ENCODE measurements around the gene CT45A6.
"Not testable (repeated sequence)": the region's sequence is repeated elsewhere in the genome, so short reads cannot be mapped to it uniquely, and the experiment has no call there.

CT45A6 gene, protein sequence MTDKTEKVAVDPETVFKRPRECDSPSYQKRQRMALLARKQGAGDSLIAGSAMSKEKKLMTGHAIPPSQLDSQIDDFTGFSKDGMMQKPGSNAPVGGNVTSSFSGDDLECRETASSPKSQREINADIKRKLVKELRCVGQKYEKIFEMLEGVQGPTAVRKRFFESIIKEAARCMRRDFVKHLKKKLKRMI

DNA sequence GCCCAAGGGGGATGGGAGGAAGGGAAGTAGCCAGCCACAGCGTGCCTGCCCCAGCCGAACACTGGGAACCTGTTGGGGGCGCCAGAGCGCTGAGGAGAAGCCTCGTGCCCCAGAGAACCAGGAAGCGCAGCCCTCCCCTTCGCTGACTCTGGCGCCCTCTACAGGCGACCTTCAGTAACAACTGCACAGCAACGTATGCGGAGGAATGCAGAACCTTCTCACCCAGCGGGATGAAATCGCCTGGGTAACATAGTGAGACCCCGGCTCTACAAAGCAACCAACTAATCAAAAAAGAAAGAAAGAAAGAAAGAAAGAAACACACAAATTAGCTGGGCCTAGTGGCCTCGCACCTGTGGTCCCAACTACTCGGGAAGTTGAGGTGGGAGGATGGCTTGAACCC, at the start of gene CT45A6:
TSS of gene CT45A6 (minus strand) at position 101 of the 400 bp plus-strand sequence. CDS start 3,794 bp downstream, outside the sequence.
- DNase-seq (ENCODE audit: low spot score): not testable (repeated sequence)

DNA sequence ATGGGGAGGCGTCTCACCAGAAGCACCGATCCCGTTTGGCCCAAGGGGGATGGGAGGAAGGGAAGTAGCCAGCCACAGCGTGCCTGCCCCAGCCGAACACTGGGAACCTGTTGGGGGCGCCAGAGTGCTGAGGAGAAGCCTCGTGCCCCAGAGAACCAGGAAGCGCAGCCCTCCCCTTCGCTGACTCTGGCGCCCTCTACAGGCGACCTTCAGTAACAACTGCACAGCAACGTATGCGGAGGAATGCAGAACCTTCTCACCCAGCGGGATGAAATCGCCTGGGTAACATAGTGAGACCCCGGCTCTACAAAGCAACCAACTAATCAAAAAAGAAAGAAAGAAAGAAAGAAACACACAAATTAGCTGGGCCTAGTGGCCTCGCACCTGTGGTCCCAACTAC, 34.6 kb upstream of the CT45A6 start, which contains the start of gene CT45A7:
TSS of gene CT45A7 (minus strand) at position 101 of the 400 bp plus-strand sequence. CDS start 3,747 bp downstream, outside the sequence.
- DNase-seq (ENCODE audit: low spot score): not testable (repeated sequence)

DNA sequence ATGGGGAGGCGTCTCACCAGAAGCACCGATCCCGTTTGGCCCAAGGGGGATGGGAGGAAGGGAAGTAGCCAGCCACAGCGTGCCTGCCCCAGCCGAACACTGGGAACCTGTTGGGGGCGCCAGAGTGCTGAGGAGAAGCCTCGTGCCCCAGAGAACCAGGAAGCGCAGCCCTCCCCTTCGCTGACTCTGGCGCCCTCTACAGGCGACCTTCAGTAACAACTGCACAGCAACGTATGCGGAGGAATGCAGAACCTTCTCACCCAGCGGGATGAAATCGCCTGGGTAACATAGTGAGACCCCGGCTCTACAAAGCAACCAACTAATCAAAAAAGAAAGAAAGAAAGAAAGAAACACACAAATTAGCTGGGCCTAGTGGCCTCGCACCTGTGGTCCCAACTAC, 17.3 kb upstream of the CT45A6 start, which contains the start of gene CT45A2:
TSS of gene CT45A2 (minus strand) at position 101 of the 400 bp plus-strand sequence. CDS start 3,747 bp downstream, outside the sequence.
- not testable (repeated sequence) for DNase-seq (ENCODE audit: low spot score)

DNA sequence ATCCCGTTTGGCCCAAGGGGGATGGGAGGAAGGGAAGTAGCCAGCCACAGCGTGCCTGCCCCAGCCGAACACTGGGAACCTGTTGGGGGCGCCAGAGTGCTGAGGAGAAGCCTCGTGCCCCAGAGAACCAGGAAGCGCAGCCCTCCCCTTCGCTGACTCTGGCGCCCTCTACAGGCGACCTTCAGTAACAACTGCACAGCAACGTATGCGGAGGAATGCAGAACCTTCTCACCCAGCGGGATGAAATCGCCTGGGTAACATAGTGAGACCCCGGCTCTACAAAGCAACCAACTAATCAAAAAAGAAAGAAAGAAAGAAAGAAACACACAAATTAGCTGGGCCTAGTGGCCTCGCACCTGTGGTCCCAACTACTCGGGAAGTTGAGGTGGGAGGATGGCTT, 17.2 kb downstream of the CT45A6 start, which contains the start of gene CT45A5:
TSS of gene CT45A5 (minus strand) at position 101 of the 400 bp plus-strand sequence. CDS start 3,774 bp downstream, outside the sequence.
- DNase-seq (ENCODE audit: low spot score): not testable (repeated sequence)

DNA sequence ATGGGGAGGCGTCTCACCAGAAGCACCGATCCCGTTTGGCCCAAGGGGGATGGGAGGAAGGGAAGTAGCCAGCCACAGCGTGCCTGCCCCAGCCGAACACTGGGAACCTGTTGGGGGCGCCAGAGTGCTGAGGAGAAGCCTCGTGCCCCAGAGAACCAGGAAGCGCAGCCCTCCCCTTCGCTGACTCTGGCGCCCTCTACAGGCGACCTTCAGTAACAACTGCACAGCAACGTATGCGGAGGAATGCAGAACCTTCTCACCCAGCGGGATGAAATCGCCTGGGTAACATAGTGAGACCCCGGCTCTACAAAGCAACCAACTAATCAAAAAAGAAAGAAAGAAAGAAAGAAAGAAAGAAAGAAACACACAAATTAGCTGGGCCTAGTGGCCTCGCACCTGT, 34.5 kb downstream of the CT45A6 start, which contains the start of gene CT45A3:
TSS of gene CT45A3 (minus strand) at position 101 of the 400 bp plus-strand sequence. CDS start 3,747 bp downstream, outside the sequence.
- DNase-seq (ENCODE audit: low spot score): not testable (repeated sequence)

DNA sequence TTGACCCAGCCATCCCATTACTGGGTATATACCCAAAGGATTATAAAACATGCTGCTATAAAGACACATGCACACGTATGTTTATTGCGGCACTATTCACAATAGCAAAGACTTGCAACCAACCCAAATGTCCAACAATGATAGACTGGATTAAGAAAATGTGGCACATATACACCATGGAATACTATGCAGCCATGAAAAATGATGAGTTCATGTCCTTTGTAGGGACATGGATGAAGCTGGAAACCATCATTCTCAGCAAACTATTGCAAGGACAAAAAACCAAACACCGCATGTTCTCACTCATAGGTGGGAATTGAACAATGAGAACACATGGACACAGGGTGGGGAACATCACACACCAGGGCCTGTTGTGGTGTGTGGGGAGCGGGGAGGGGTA, 57.8 kb downstream of the CT45A6 start:
- not testable (repeated sequence) for DNase-seq (ENCODE audit: low spot score)

Data from globus pallidus (tissue), 1 donor.